Mesendoderm (in vitro differentiated cells): ENCODE results near the gene CTSF.
"Not testable (repeated sequence)": the region's sequence is repeated elsewhere in the genome, so short reads cannot be mapped to it uniquely, and the experiment has no call there.

Experiments
- DNase-seq: peaks from one replicate; pipeline ENCODE4 v3.0.0; 2013
- H2AK5ac ChIP-seq: 2 replicates; pipeline ENCODE4 v1.6.1; 2013; ENCODE audit warnings: low read length, inconsistent platforms
- H2BK120ac ChIP-seq: 2 replicates; pipeline ENCODE4 v1.6.1; 2013; ENCODE audit warnings: low read depth, mild to moderate bottlenecking, low read length, moderate library complexity, mixed read lengths
- H2BK15ac ChIP-seq: replicated peaks from 2 replicates; pipeline ENCODE4 v1.6.1; 2013; ENCODE audit warnings: low read depth, mild to moderate bottlenecking, moderate library complexity
- H2BK5ac ChIP-seq: 2 replicates; pipeline ENCODE4 v1.6.1; 2013; ENCODE audit warnings: low read length, inconsistent platforms
- H3K18ac ChIP-seq: 2 replicates; pipeline ENCODE4 v1.6.1; 2013; ENCODE audit warnings: mild to moderate bottlenecking, low read length, mixed read lengths
- H3K23ac ChIP-seq: one replicate; pipeline ENCODE4 v1.6.1; 2013; ENCODE audit warnings: low read length
- H3K27ac ChIP-seq: 2 replicates; pipeline ENCODE4 v1.5.1; 2013; ENCODE audit warnings: low read depth, mild to moderate bottlenecking, inconsistent platforms, low read length, moderate library complexity
- H3K27me3 ChIP-seq: 2 replicates; pipeline ENCODE4 v1.6.1; 2013; ENCODE audit warnings: low read length, control low read depth, mild to moderate bottlenecking, inconsistent platforms; ENCODE audit not compliant: insufficient read depth, poor library complexity
- H3K36me3 ChIP-seq: 2 replicates; pipeline ENCODE4 v1.6.1; 2013; ENCODE audit warnings: low read length, inconsistent platforms; ENCODE audit not compliant: control insufficient read depth, insufficient read depth
- H3K4ac ChIP-seq: one replicate; pipeline ENCODE4 v1.6.1; 2013; ENCODE audit warnings: low read depth, mild to moderate bottlenecking, low read length, moderate library complexity
- H3K4me1 ChIP-seq: 2 replicates; pipeline ENCODE4 v1.6.1; 2013; ENCODE audit warnings: low read depth, low read length, inconsistent platforms; ENCODE audit not compliant: control insufficient read depth
- H3K4me2 ChIP-seq: 2 replicates; pipeline ENCODE4 v1.6.1; 2013; ENCODE audit warnings: low read length
- H3K4me3 ChIP-seq: 2 replicates; pipeline ENCODE4 v1.5.1; 2013; ENCODE audit warnings: mild to moderate bottlenecking, low read length
- H3K56ac ChIP-seq: one replicate; pipeline ENCODE4 v1.6.1; 2013; ENCODE audit warnings: low read length
- H3K79me1 ChIP-seq: 2 replicates; pipeline ENCODE4 v1.6.1; 2013; ENCODE audit warnings: low read length, inconsistent platforms
- H3K79me2 ChIP-seq: 2 replicates; pipeline ENCODE4 v1.6.1; 2013; ENCODE audit warnings: mild to moderate bottlenecking, low read length; ENCODE audit not compliant: control insufficient read depth, insufficient read depth
- H3K9ac ChIP-seq: 2 replicates; pipeline ENCODE4 v1.6.1; 2013; ENCODE audit warnings: low read length, inconsistent platforms
- H4K5ac ChIP-seq: one replicate; pipeline ENCODE4 v1.6.1; 2013; ENCODE audit warnings: low read length
- H4K8ac ChIP-seq: one replicate; pipeline ENCODE4 v1.6.1; 2013; ENCODE audit warnings: low read depth, mild to moderate bottlenecking, control low read depth, low read length, moderate library complexity
- WGBS: extraction: QIAGEN DNeasy Blood & Tissue Kit; methylation state at CpG from one replicate; pipeline ENCODE4 v1.1.7; 2013; ENCODE audit warnings: low lambda C conversion rate, missing lambda C conversion rate; ENCODE audit not compliant: insufficient coverage; ENCODE audit errors: extremely low coverage; 5-methylcytosine and 5-hydroxymethylcytosine counted together

CTSF gene

DNA sequence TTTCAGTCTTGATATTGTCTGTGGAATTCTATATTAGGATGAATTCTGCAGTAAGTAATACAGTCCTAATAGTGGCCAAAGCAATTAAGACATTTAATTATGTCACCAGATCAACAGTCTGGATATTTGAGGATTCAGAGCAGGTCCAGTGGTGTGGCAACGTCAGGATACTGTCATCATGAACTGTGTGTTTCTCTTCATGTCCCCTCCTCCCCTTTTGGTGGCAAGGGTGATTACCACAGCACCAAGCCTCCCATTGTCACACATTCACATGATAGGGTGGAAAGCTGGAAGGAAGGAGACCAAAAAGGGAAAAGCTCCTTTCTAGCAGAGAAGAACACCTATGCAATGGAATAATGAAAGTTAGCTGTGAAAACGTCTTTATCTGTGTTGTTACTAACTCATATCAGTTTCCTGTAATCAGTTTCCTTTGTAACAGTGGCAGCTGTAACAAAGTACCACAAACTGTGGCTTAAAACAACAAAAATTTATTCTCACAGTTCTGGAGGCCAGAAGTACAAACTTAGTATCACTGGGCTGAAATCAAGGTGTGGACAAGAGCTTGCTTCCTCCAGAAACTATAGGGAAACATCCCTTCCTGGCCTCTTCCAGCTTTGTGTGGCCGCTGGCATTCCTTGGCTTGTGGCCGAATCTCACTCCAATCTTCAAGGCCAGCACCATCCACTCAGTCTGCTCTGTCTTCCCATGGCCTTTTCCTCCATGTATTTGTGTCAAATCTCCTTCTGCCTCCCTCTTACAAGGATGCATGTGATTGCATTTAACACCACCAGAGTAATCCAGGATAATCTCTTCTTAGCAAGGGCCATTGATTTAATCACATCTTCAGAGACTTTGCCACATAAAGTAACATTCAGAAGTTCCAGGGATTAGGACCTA, 41.6 kb upstream of the CTSF start:
- Histone ChIP-seq H3K4me3 (no peak overlapping the region), H3K56ac (no peak overlapping the region), H3K4me1 (no peaks in the 10 kb centered on the region), H3K18ac (no peak overlapping the region), H2BK120ac (no peak overlapping the region), H3K9ac (no peak overlapping the region), H2AK5ac (no peak overlapping the region), H3K36me3 (no peaks in the 10 kb centered on the region), H3K27me3 (no peaks in the 10 kb centered on the region), H3K79me2 (no peaks in the 10 kb centered on the region), H3K79me1 (no peaks in the 10 kb centered on the region), H2BK15ac (no peak overlapping the region), H2BK5ac (no peak overlapping the region), H3K4ac (no peak overlapping the region), H4K8ac (no peak overlapping the region), H4K5ac (no peak overlapping the region), H3K23ac (no peak overlapping the region), H3K4me2 (no peak overlapping the region), H3K27ac (no peak overlapping the region)
- DNase-seq = no peak
- WGBS = no CpG with 5 or more reads among the region's 4 CpGs

DNA sequence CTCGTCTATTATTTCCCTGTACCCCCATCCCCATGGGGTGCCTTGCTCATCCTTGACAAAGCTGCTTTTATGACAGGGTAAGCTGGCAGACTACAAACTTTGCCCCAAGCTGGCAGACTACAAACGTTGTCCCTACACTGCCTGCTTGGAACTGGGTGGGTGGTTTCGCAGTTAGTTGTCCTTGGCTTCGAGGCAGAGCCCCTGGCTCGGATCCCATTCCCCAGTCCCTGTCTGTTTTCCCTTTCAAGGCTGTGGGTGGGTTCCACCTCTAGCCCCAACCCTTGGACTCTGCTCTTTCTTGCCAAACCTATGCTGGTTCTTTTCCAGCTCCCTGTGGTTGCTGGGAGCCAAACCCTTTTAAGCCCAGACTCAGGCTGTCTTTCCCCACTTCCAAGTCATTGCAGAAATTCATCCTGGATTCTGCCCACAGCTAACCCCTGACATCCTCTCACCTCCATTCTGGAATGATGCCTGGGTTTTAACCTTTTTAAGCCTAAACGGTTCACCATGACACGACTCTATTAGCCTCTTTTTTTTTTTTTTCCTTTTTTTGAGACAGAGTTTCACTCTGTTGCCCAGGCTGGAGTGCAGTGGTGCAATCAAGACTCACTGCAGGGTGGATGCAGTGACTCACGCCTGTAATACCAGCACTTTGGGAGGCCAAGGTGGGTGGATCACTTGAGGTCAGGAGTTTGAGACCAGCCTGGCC, 38.9 kb upstream of the CTSF start:
- no peak overlapping the region for H3K4me2 ChIP-seq
- no peak overlapping the region for H3K23ac ChIP-seq
- H3K56ac ChIP-seq = no peak overlapping the region
- no peaks in the 10 kb centered on the region for H3K36me3 ChIP-seq
- no CpG with 5 or more reads among the region's 8 CpGs for WGBS
- no peak overlapping the region for H2BK5ac ChIP-seq
- H3K4ac ChIP-seq = no peak overlapping the region
- H3K4me1 ChIP-seq = no peaks in the 10 kb centered on the region
- H3K4me3 ChIP-seq = no peak overlapping the region
- no peak overlapping the region for H3K18ac ChIP-seq
- no peaks in the 10 kb centered on the region for H3K79me2 ChIP-seq
- no peak overlapping the region for H3K9ac ChIP-seq
- no peak overlapping the region for H2BK120ac ChIP-seq
- no peak overlapping the region for H2AK5ac ChIP-seq
- no peaks in the 10 kb centered on the region for H3K79me1 ChIP-seq
- no peak for DNase-seq
- H3K27me3 ChIP-seq = no peaks in the 10 kb centered on the region
- no peak overlapping the region for H4K5ac ChIP-seq
- H4K8ac ChIP-seq = no peak overlapping the region
- H3K27ac ChIP-seq = no peak overlapping the region
- no peak overlapping the region for H2BK15ac ChIP-seq

DNA sequence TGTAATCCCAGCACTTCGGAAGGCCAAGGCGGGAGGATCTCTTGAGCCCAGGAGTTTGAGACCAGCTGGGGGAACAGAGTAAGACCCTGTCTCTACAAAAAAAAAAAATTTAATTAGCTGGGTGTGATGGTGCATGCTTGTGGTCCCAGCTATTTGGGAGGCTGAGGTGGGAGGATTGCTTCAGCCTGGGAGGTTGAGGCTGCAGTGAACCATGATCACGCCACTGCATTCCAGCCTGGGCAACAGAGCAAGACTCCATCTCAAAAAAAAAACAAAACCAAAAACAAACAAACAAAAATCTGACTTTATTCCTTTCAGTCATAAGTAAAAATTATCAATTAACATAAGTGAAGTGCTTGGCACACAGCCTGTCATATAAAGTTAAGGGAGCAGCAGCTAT, 38.2 kb upstream of the CTSF start:
- not testable (repeated sequence) for H2AK5ac ChIP-seq, H3K79me2 ChIP-seq, H3K36me3 ChIP-seq, H2BK15ac ChIP-seq, H3K79me1 ChIP-seq, H3K27me3 ChIP-seq, H4K8ac ChIP-seq, H2BK120ac ChIP-seq, H3K9ac ChIP-seq, H3K18ac ChIP-seq, H2BK5ac ChIP-seq, H3K56ac ChIP-seq, H3K4ac ChIP-seq, DNase-seq, H3K4me2 ChIP-seq, H3K4me3 ChIP-seq, H4K5ac ChIP-seq, H3K23ac ChIP-seq, H3K27ac ChIP-seq, H3K4me1 ChIP-seq
- no CpG with 5 or more reads among the region's 3 CpGs for WGBS

- Histone ChIP-seq H3K4ac (no peak overlapping the region), H3K23ac (no peak overlapping the region), H2BK15ac (no peak overlapping the region), H3K18ac (no peak overlapping the region), H3K9ac (no peak overlapping the region), H2AK5ac (no peak overlapping the region), H3K27ac (no peak overlapping the region), H3K79me2 (no peaks in the 10 kb centered on the region), H3K56ac (no peak overlapping the region), H3K4me3 (no peak overlapping the region), H2BK5ac (no peak overlapping the region), H2BK120ac (no peak overlapping the region), H4K5ac (no peak overlapping the region), H3K4me1 (no peaks in the 10 kb centered on the region), H3K79me1 (no peaks in the 10 kb centered on the region), H3K36me3 (no peaks in the 10 kb centered on the region), H3K27me3 (no peaks in the 10 kb centered on the region), H3K4me2 (no peak overlapping the region), H4K8ac (no peak overlapping the region)
- no CpG with 5 or more reads among the region's 5 CpGs for WGBS
- no peak for DNase-seq
Measured at GRCh38 chr11:66604155-66604554, 35.7 kb upstream of the CTSF start.

GRCh38 chr11:66603072-66603471, 34.7 kb upstream of the CTSF start:
- no peaks in the 10 kb centered on the region for H3K4me1 ChIP-seq

More at GRCh38 chr11:66603072-66603471, 34.7 kb upstream of the CTSF start:
- Histone ChIP-seq H3K4me3 (no peak overlapping the region), H3K27ac (no peak overlapping the region), H4K5ac (no peak overlapping the region), H3K23ac (no peak overlapping the region), H3K79me2 (no peaks in the 10 kb centered on the region), H3K27me3 (no peaks in the 10 kb centered on the region), H3K9ac (no peak overlapping the region), H2AK5ac (no peak overlapping the region), H3K79me1 (no peaks in the 10 kb centered on the region), H3K4ac (no peak overlapping the region), H2BK15ac (no peak overlapping the region), H3K18ac (no peak overlapping the region), H4K8ac (no peak overlapping the region), H3K56ac (no peak overlapping the region), H2BK5ac (no peak overlapping the region), H3K36me3 (no peaks in the 10 kb centered on the region), H3K4me2 (no peak overlapping the region), H2BK120ac (no peak overlapping the region)
- WGBS = no CpG with 5 or more reads among the region's 6 CpGs
- DNase-seq = no peak
